ENCODE measurements around the gene LRRC38.

Gene LRRC38

DNA sequence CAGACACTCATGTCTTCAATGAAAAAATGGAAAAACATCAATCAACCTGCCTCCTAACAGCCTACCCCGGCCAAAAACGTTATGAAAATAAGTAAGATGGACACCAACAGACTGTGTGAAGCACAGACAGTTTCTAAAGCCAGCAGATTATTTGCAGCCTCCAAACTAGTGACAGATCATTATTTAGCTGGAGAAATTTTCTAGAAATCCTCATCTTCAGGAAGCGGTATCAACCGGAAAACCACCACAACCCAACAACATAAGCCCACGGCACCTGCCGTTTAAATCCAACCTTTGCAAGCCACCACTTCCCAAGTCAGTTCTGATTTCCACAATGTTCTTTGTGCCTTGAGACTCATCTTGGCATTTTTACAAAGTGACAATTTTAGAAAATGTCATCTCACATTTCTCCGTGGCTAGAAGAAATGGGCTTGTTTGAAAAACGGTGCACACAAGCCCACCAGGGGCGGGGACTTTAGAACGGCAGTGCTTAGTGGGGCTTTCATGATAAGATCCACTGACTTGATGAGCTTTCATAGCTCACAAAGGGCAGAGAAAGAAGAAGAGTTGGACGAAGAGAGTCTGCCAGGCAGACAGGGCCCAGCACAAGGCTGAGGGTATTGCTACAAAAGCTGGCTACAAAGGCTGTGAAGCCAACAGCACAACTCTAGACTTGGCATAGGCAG is 34.5 kb downstream of the LRRC38 start:
- H3K79me1 ChIP-seq (ENCODE audit: low read depth, low read length), result peaks cover 2% of the 10 kb centered on the region
- no peaks in the 10 kb centered on the region for H3K36me3 ChIP-seq (replicated peaks in 1 of 2; ENCODE audit: control insufficient read depth in 2 of 2, insufficient read depth in 2 of 2, low read length in 2 of 2)
- no peak overlapping the region for H3K23ac ChIP-seq (ENCODE audit: low read depth, low read length, poor library complexity)
- H3K9ac ChIP-seq (ENCODE audit: low read depth, low read length, poor library complexity), result no peak overlapping the region
- H3K18ac ChIP-seq (ENCODE audit: low read length), result no peak overlapping the region
- peaks cover 0 to 2% of the 10 kb centered on the region in 2 donors for H3K4me1 ChIP-seq (ENCODE audit: control insufficient read depth in 2 of 2, insufficient read depth in 1 of 2, low read depth in 1 of 2, low read length in 2 of 2)
- no peaks in the 10 kb centered on the region for H3K9me3 ChIP-seq (replicated peaks in 1 of 2; ENCODE audit: control insufficient read depth in 2 of 2, insufficient read depth in 1 of 2, low read depth in 1 of 2, low read length in 2 of 2)
- H2AFZ ChIP-seq (ENCODE audit: low read length), result no peak overlapping the region
- no peak overlapping the region for H4K91ac ChIP-seq (ENCODE audit: low read depth, low read length, poor library complexity)
- no peak for DNase-seq (ENCODE audit: low spot score)
- H3K4ac ChIP-seq (ENCODE audit: low read length), result no peak overlapping the region
- H3K4me3 ChIP-seq (ENCODE audit: low read length in 2 of 2), result no peak overlapping the region
- peaks cover 0 to 7% (median 0%) of the 10 kb centered on the region in 3 experiments for H3K27me3 ChIP-seq (ENCODE audit: control insufficient read depth in 3 of 3, insufficient read depth in 3 of 3, low read depth in 1 of 3, low read length in 3 of 3)
- H3K4me2 ChIP-seq (ENCODE audit: insufficient read depth, low read length, poor library complexity, severe bottlenecking), result no peak overlapping the region
- H2BK120ac ChIP-seq (ENCODE audit: low read depth, low read length), result no peak overlapping the region
- no peak overlapping the region for H4K8ac ChIP-seq (ENCODE audit: low read depth, low read length)
- no peak overlapping the region for H2BK5ac ChIP-seq (ENCODE audit: low read length)
- no peak overlapping the region for H2BK12ac ChIP-seq (ENCODE audit: low read length)
- no peak overlapping the region for H2AK5ac ChIP-seq (ENCODE audit: low read depth, low read length)
- no peak overlapping the region for H3K14ac ChIP-seq (ENCODE audit: low read length)
- no peak overlapping the region for H2BK15ac ChIP-seq (ENCODE audit: low read length)
- no CpG with 5 or more reads among the region's 11 CpGs for WGBS, 2 donors (ENCODE audit: extremely low coverage in 2 of 2, insufficient read length in 2 of 2, insufficient replicate concordance in 1 of 2)
- no peak overlapping the region for H3K27ac ChIP-seq (replicated peaks; ENCODE audit: low read length)

DNA sequence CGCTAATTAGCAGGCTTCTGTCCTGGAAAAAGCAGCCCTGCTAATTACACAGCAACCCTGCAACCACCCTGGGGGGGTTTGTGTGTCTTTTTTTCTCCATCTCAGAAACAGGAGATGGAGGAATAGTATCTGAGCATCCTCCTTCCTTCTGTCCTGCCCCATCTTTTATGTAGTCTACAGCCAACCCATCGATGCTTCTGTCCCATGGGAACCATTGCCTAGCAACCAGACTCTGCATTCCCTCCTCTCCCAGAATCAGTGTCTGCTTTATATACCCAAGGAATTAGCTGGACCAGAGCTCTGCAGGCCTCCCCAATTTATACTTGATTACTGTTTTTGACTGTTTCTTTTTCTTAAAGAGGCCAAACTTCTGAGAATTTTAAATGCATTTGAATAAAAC is 35.1 kb downstream of the LRRC38 start:
- Histone ChIP-seq H2BK5ac (ENCODE audit: low read length) (no peak overlapping the region), H3K18ac (ENCODE audit: low read length) (no peak overlapping the region), H3K9ac (ENCODE audit: low read depth, low read length, poor library complexity) (no peak overlapping the region), H3K4ac (ENCODE audit: low read length) (no peak overlapping the region), H3K4me3 (ENCODE audit: low read length in 2 of 2) (no peak overlapping the region), H4K91ac (ENCODE audit: low read depth, low read length, poor library complexity) (no peak overlapping the region), H3K4me1 (ENCODE audit: control insufficient read depth in 2 of 2, insufficient read depth in 1 of 2, low read depth in 1 of 2, low read length in 2 of 2) (no peaks in the 10 kb centered on the region), H4K8ac (ENCODE audit: low read depth, low read length) (no peak overlapping the region), H2BK12ac (ENCODE audit: low read length) (no peak overlapping the region), H2BK120ac (ENCODE audit: low read depth, low read length) (no peak overlapping the region), H3K79me1 (ENCODE audit: low read depth, low read length) (peaks cover 2% of the 10 kb centered on the region), H2AFZ (ENCODE audit: low read length) (no peak overlapping the region), H3K27ac (replicated peaks; ENCODE audit: low read length) (no peak overlapping the region), H3K27me3 (ENCODE audit: control insufficient read depth in 3 of 3, insufficient read depth in 3 of 3, low read depth in 1 of 3, low read length in 3 of 3) (peaks cover 0 to 13% (median 0%) of the 10 kb centered on the region in 3 experiments), H3K14ac (ENCODE audit: low read length) (no peak overlapping the region), H3K9me3 (replicated peaks in 1 of 2; ENCODE audit: control insufficient read depth in 2 of 2, insufficient read depth in 1 of 2, low read depth in 1 of 2, low read length in 2 of 2) (no peaks in the 10 kb centered on the region), H3K4me2 (ENCODE audit: insufficient read depth, low read length, poor library complexity, severe bottlenecking) (no peak overlapping the region), H2AK5ac (ENCODE audit: low read depth, low read length) (no peak overlapping the region), H3K36me3 (replicated peaks in 1 of 2; ENCODE audit: control insufficient read depth in 2 of 2, insufficient read depth in 2 of 2, low read length in 2 of 2) (no peaks in the 10 kb centered on the region), H3K23ac (ENCODE audit: low read depth, low read length, poor library complexity) (no peak overlapping the region), H2BK15ac (ENCODE audit: low read length) (no peak overlapping the region)
- no peak for DNase-seq (ENCODE audit: low spot score)
- no CpG with 5 or more reads among the region's 2 CpGs for WGBS, 2 donors (ENCODE audit: extremely low coverage in 2 of 2, insufficient read length in 2 of 2, insufficient replicate concordance in 1 of 2)

DNA sequence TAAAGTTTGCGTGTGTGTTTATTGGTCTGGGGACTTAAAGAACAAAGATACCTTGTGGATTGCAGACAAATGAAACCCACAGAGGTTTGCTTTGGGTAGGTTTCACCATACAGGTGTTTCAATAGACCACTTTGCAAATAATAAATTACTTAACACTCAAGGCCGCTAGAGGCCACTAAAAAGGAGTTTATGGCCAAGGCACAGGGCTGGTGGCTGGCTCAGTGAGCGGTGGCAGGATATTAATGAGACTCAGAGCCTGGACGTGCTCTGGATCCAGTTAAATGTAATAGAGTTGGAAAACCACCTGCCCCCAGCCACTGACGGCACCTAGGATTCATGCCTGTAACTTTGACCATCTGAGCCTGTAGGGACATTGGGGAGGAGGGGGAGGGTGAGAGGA is 44.5 kb downstream of the LRRC38 start:
- H2BK15ac ChIP-seq (ENCODE audit: low read length), result no peak overlapping the region
- no peak overlapping the region for H2BK120ac ChIP-seq (ENCODE audit: low read depth, low read length)
- H3K23ac ChIP-seq (ENCODE audit: low read depth, low read length, poor library complexity), result no peak overlapping the region
- no peak for DNase-seq (ENCODE audit: low spot score)
- H3K4me2 ChIP-seq (ENCODE audit: insufficient read depth, low read length, poor library complexity, severe bottlenecking), result no peak overlapping the region
- no peak overlapping the region for H3K4me3 ChIP-seq (ENCODE audit: low read length in 2 of 2)
- H3K36me3 ChIP-seq (replicated peaks in 1 of 2; ENCODE audit: control insufficient read depth in 2 of 2, insufficient read depth in 2 of 2, low read length in 2 of 2), result no peaks in the 10 kb centered on the region
- H3K79me1 ChIP-seq (ENCODE audit: low read depth, low read length), result no peaks in the 10 kb centered on the region
- no peak overlapping the region for H2AFZ ChIP-seq (ENCODE audit: low read length)
- H3K4ac ChIP-seq (ENCODE audit: low read length), result no peak overlapping the region
- no peak overlapping the region for H2BK12ac ChIP-seq (ENCODE audit: low read length)
- H4K8ac ChIP-seq (ENCODE audit: low read depth, low read length), result no peak overlapping the region
- H3K9ac ChIP-seq (ENCODE audit: low read depth, low read length, poor library complexity), result no peak overlapping the region
- H2BK5ac ChIP-seq (ENCODE audit: low read length), result no peak overlapping the region
- no peak overlapping the region for H2AK5ac ChIP-seq (ENCODE audit: low read depth, low read length)
- peaks cover 0 to 13% (median 2%) of the 10 kb centered on the region in 3 experiments for H3K27me3 ChIP-seq (ENCODE audit: control insufficient read depth in 3 of 3, insufficient read depth in 3 of 3, low read depth in 1 of 3, low read length in 3 of 3)
- no peak overlapping the region for H3K18ac ChIP-seq (ENCODE audit: low read length)
- no peak overlapping the region for H4K91ac ChIP-seq (ENCODE audit: low read depth, low read length, poor library complexity)
- no peak overlapping the region for H3K14ac ChIP-seq (ENCODE audit: low read length)
- no peaks in the 10 kb centered on the region for H3K4me1 ChIP-seq (ENCODE audit: control insufficient read depth in 2 of 2, insufficient read depth in 1 of 2, low read depth in 1 of 2, low read length in 2 of 2)
- no CpG with 5 or more reads among the region's 5 CpGs for WGBS, 2 donors (ENCODE audit: extremely low coverage in 2 of 2, insufficient read length in 2 of 2, insufficient replicate concordance in 1 of 2)
- H3K27ac ChIP-seq (replicated peaks; ENCODE audit: low read length), result no peak overlapping the region
- H3K9me3 ChIP-seq (replicated peaks in 1 of 2; ENCODE audit: control insufficient read depth in 2 of 2, insufficient read depth in 1 of 2, low read depth in 1 of 2, low read length in 2 of 2), result no peaks in the 10 kb centered on the region

DNA sequence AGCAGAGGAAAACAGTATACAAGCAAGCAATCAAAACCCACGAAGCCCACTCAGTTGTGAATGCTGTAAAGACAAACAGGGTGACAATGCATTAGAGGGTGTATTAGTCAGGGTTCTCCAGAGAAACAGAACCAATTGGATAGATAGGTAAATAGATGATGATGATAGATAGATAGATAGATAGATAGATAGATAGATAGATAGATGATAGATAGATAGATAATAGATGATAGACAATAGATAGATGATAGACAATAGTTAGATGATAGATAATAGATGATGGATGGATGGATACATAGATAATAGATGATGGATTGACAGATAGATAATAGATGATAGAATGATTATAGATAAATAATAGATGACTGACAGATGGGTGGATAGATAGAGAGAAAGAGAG is 48.3 kb downstream of the LRRC38 start:
- Histone ChIP-seq H3K4me3 (ENCODE audit: low read length in 2 of 2) (no peak overlapping the region), H3K27ac (replicated peaks; ENCODE audit: low read length) (no peak overlapping the region), H2BK5ac (ENCODE audit: low read length) (no peak overlapping the region), H2AK5ac (ENCODE audit: low read depth, low read length) (no peak overlapping the region), H3K4me1 (ENCODE audit: control insufficient read depth in 2 of 2, insufficient read depth in 1 of 2, low read depth in 1 of 2, low read length in 2 of 2) (no peaks in the 10 kb centered on the region), H3K14ac (ENCODE audit: low read length) (no peak overlapping the region), H4K91ac (ENCODE audit: low read depth, low read length, poor library complexity) (no peak overlapping the region), H2BK15ac (ENCODE audit: low read length) (no peak overlapping the region), H3K36me3 (replicated peaks in 1 of 2; ENCODE audit: control insufficient read depth in 2 of 2, insufficient read depth in 2 of 2, low read length in 2 of 2) (no peaks in the 10 kb centered on the region), H2BK12ac (ENCODE audit: low read length) (no peak overlapping the region), H4K8ac (ENCODE audit: low read depth, low read length) (no peak overlapping the region), H3K9ac (ENCODE audit: low read depth, low read length, poor library complexity) (no peak overlapping the region), H2AFZ (ENCODE audit: low read length) (no peak overlapping the region), H2BK120ac (ENCODE audit: low read depth, low read length) (no peak overlapping the region), H3K18ac (ENCODE audit: low read length) (no peak overlapping the region), H3K4me2 (ENCODE audit: insufficient read depth, low read length, poor library complexity, severe bottlenecking) (no peak overlapping the region), H3K9me3 (replicated peaks in 1 of 2; ENCODE audit: control insufficient read depth in 2 of 2, insufficient read depth in 1 of 2, low read depth in 1 of 2, low read length in 2 of 2) (peaks cover 0 to 7% of the 10 kb centered on the region in 2 donors), H3K23ac (ENCODE audit: low read depth, low read length, poor library complexity) (no peak overlapping the region), H3K4ac (ENCODE audit: low read length) (no peak overlapping the region), H3K79me1 (ENCODE audit: low read depth, low read length) (no peaks in the 10 kb centered on the region), H3K27me3 (ENCODE audit: control insufficient read depth in 3 of 3, insufficient read depth in 3 of 3, low read depth in 1 of 3, low read length in 3 of 3) (peaks cover 0 to 10% (median 0%) of the 10 kb centered on the region in 3 experiments)
- DNase-seq (ENCODE audit: low spot score), result no peak
- WGBS, 2 donors (ENCODE audit: extremely low coverage in 2 of 2, insufficient read length in 2 of 2, insufficient replicate concordance in 1 of 2), result no CpG with 5 or more reads among the region's 1 CpG
